GM19455 (cell line): ENCODE measurements around the gene FOXE3.

Source experiments
- ATAC-seq: cut with Tn5 transposase; IDR thresholded peaks from one replicate; pipeline ENCODE4 v1.9.1; 2021; ENCODE audit not compliant: unreplicated experiment

FOXE3 gene

DNA sequence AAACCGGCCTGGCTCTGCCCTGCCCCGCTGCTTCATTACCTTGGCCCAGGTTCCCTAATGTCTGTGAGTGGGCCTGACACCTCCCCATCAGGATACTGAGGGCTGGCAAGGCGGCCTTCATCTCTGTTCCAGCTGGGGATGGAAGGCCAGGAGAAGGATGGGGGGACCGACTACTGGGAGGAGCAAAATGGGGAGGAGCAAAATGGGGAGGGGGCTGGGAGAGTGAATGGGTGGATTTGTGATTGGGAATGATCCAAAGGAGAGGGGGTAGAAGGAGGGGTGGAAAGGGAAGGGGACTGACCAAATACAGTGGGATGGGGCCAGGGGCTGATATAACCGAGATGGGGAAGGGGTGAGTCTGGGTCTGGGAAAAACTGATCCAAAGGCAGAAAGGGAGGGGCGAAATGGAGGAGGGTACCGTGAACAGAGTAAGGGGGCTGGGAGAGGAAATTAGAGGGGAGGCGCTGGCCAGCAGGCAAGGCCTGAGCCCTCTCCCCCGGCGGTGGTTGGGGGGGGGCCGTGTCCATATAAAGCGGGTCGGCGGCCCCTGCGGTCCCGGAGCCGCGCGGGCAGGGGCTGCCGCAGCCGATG is at the start of gene FOXE3:
Gene FOXE3, plus strand, starts transcription at position 558 of the 591 bp plus-strand sequence. Its CDS starts 31 bp downstream, at position 589.
- no peak for ATAC-seq

DNA sequence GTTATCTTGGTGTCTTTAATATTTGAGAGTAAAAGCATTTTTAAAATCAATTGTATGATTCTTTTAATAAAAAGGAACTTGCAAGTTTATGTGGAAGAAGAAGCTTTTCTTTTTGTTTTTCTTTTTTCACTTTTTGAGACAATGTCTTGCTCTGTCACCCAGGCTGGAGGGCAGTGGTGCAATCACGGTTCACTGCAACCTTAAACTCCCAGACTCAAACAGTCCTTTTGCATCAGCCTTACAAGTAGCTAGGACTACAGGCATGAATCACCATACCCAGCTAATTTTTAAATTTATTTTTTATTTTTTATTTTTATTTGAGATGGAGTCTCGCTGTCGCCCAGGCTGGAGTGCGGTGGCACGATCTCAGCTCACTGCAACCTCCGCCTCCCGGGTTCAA is 48.4 kb upstream of the FOXE3 start:
- ATAC-seq: no peak

DNA sequence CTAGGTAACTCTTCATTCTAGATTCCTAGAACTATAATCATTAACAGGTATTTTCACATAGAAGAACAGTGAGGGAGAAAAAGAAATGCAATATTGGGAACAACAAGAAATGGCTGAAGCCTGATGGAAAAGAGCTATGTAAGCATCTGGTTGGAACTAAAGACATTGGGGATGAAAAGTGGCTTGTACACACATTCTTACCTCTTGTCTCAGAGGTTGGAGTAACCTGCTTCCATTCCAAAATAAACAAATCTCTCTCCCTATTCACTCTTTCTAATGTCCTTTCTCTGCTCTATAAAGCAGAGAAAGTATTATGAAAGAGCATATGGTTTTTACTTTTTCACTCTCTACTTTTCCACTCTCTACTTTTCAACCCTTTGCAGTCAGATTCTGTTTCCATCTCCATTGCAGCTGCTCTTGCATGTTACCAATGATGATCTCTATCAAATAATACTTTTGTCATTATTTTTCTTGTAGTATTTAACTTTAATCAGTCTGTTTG is 45.0 kb upstream of the FOXE3 start:
- ATAC-seq: no peak

DNA sequence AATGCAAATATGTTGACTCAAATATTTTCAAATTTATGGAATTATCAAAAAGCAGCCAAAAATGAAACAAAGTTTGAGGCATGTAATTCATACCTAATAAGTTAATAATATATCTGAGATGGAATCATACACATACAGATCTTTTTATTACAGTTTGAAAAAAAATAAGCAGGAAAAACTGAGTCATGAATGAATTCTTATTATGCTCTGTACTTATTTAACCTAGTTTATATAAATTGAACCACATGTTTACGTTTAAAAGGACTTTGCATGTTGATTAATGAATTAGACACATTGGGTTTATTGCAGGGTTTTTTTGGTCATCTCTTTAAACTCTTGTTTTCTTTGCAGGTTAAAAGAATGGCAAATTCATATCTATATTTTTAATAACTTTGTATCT is 41.6 kb upstream of the FOXE3 start:
- no peak for ATAC-seq

DNA sequence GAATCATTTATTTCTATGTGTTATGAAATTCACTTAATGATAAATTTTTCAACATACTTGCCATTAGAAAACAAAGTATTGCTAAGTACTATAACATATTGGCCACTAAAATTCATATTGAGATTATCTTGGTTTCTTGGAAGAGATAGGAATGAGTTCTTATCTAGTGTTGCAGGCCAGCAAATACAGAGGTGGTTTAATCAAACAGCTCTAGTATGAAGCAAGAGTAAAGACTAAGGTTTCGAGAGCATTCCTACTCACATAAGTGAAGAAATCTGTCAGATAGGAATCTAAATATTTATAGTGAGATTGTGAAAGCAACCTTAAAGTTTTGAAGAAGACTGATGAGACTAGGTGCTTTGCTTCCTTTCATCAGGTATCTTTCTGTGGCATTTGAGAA is 37.9 kb upstream of the FOXE3 start:
- no peak for ATAC-seq

DNA sequence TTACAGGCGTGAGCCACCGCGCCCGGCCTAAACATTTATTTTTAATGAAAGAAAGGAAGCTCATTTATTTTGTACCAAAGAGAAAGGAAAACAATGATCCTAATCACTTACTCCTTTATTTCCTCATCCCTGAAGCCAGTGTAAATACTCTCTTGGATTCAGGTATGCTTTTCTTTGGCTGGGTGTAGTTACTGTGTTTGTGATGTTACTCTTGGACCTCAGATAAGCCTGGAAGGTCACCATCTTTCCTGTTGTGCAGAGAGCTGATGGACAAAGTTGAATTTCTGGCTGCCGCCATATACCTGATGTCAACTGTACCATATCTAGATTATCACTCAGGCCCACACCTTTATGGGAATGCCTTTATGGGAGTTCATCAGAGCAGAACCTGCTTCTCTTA is 35.4 kb upstream of the FOXE3 start:
- no peak for ATAC-seq

DNA sequence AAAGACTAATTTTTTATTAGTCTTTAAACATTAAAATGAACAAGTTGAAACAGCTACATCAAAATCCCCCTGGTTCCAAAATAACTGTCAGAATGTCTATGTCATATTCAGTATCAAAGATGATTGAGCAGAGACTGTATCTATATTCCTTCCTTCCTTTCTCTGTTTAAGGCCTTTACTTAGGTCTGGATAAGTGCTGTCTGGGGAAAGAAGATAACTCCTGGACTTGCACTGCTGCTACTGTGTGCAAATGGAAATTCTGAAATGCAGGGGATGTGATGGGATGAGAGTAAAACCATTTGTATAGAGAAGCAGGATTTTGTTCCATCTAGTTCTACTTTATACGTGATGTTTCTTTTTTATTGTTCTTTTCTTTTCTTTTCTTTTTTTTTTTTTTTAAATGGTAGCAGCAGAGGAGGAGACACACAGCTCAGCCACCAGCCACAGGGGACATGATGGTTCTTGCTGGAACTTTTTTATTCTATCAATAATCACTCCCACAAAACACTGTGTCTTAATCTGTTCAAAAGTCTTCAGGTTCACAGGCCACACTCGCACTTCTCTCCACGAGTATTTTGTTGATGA is 33.6 kb upstream of the FOXE3 start:
- no peak for ATAC-seq

DNA sequence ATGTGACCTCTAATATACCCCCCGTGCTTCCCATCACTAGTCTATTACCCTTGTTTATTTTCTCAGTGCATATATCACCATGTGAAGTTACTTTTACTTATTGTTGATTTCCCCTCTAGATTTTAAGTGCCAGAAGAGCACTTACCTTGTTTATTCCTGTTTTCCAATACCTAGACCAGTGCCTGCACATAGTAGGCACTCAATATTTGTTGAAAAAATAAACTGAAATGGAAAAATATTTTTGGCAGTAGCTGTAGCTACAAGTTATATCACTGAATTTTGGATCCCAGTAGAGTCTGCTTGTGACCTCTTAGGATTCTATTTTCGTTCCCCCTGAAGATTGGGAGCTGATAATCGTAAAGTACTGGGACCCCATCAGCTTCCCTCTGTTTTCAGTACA is 32.0 kb upstream of the FOXE3 start:
- ATAC-seq: no peak

DNA sequence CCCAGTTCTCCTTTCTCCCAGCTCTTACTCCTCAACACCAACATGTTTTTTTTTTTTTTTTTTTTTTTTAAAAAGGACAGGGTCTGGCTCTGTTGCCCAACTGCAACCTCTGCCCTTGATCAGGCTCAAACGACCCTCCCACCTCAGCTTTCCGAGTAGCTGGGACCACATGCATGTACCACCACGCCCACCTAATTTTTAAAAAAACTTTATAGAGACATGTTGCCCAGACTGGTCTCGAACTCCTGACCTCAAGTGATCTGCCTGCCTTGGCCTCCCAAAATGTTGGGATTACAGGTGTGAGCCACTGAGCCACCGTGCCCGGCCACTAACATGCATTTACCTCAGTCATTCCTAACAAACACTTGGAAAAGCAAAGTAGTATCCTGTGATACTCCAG is 31.1 kb upstream of the FOXE3 start:
- no peak for ATAC-seq

DNA sequence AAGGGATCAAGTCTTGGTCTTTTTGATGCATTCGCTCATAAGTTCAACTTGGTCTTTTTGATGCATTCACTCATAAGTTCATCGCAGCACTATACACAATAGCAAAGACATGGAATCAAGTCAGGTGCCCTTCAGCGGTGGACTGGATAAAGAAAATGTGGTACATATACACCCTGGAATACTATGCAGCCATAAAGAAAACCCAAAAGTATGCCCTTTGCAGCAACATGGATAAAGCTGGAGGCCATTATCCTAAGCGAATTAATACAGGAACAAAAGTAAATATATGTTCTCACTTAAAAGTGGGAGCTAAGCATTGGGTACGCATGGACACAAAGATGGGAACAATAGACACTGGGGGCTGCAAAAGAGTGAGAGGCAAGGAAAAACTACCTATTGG is 29.8 kb upstream of the FOXE3 start:
- no peak for ATAC-seq

DNA sequence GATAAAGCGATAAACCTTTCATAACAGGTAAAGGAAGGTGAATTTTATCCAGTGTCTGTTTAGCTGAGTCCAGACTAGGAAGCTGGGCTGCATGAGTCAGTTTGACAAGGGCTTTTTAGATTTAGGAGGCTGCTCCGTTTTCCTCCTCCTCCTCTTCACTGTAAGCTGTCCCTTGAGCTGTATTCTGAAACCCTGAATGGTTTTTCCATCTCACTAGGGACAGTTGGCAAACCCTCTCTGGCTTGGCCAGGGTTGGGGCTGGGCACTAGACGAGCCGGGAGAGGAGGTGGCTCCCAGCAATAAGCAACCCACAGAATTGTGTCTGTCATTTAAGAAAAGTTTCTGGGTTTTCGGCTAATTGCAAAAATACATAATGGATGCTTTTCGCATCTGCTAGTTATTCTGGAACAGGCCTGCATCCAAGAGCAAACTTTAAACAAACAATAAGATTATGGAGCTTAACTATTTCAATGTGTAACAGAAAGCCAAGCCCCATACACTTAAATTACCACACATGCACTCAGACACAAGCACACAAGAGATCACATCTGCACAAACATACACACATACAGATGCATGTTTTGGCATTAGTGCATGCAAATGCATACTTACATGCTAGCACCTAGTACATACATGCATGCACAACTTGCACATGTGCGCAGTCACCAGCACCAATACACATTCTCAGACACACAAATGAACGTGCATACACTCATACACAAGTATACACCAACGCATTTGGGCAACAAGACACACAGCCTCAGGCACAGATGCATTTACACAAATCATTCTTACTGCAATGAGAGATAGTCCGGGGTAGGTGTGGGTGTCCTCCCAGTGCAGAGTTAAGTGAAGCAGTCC is 27.8 kb upstream of the FOXE3 start:
- no peak for ATAC-seq

DNA sequence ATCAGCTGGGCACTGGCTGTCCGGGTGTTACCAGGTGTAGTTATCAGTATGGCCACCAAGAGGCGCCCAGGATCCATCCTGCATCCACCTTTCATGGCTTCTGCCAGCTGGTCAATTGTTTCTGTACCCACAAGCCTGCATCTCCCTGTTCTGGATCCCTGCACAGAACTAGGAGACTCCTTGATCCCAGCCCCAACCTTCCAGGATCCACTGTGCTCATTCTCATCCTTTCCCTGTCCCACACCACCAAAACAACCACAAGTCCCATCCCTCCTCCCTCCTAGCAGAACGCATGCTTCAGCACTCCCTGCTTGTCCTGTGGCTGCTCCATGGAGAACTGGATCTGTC is 27.2 kb upstream of the FOXE3 start:
- no peak for ATAC-seq

DNA sequence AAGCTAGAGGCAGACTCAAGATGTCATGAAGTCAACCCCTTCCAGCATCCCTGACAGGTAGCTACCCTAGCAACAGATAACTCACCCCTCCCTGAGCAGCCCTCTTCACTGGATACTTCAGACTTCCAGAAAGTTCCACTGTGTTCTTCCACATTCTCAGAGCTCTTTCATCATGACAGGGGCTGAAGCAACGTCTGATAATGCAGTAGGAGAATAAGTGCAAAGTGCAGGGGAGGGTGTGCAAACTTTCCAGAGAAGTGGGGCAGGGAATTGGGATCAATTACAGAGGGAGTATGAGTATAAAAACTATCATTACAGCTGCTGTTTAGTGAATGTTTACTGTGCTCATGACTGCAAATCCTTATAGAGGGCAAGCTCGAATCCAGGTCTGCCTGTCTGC is 26.4 kb upstream of the FOXE3 start:
- ATAC-seq: no peak

DNA sequence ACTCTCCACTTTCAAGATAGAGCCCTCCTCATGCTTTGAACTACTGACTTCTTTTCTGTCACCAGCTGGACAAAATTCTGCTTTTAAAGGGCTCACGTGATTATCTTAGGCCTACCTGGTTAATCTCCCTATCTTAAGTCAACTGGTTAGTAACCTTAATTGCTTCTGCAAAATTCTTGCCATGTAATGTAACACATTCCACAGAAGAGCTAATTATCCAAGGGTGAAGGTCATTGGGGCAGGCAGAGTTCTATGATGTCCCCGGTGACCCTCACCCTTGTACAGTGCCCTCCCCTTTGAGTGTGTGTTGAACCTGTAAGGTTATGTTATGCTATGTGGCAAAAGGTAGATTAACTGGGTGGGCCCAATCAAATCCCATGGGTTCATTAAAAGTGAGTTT is 25.2 kb upstream of the FOXE3 start:
- no peak for ATAC-seq

DNA sequence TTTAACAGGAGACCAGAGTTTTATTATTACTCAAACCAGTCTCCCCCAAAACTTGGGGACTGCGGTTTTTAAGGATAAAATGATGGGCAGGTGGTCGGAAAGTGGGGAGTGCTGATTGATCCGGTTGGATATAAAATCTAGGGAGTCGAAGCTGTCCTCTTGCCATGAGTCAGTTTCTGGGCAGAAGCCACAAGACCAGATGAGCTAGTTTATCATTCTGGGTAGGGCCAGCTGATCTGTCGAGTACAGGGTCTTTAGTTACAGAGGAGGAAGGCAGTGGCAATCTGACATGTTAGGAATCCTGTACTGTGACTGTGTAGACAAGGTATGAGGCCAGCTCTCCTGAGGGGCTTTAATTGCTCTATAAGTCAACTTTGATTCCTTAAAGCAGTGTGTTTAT is 22.9 kb upstream of the FOXE3 start:
- no peak for ATAC-seq

DNA sequence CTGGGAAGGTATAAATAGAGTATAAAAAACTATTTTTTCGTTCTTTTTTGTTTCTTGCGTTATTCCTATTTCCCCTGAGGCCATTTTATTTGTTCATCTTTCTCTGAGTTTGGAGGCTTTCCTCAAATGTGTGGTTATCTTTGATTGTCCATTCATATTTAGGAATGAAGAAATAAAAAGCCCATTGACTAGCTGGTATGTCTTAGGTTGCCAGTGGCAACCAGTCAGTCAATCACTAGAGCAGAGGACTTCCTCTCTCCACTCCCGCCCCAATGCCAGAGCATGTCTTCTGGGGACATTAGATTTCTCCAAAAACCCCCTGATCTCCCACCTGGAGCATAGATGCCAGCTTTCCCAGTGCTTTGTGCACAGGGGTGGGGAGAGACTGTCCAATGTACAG is 20.7 kb upstream of the FOXE3 start:
- ATAC-seq: no peak

DNA sequence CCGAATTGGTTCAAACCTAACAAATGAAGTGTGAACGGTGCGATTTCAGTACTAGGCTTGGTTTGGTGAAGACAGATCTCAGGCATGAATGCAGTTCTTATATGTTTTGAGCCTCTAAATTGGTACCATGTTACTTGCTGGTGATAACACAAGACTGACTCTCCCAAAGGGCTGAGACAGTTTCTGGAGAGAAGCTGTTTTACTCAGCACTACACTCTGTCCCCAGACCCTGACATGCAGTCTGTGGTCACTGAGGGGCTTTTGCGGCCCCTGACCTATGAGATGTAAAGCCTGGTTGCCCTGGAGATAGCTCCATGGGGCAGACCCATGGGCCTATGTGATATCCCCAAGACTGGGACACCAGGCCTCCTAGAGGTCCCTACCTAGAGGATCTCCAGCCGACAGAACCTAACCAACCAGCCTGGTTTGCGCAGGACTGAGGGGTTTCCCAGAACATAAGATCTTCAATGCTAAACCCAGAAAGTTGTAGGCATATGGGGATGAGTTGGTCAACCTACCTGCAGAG is 19.4 kb upstream of the FOXE3 start:
- ATAC-seq: no peak

DNA sequence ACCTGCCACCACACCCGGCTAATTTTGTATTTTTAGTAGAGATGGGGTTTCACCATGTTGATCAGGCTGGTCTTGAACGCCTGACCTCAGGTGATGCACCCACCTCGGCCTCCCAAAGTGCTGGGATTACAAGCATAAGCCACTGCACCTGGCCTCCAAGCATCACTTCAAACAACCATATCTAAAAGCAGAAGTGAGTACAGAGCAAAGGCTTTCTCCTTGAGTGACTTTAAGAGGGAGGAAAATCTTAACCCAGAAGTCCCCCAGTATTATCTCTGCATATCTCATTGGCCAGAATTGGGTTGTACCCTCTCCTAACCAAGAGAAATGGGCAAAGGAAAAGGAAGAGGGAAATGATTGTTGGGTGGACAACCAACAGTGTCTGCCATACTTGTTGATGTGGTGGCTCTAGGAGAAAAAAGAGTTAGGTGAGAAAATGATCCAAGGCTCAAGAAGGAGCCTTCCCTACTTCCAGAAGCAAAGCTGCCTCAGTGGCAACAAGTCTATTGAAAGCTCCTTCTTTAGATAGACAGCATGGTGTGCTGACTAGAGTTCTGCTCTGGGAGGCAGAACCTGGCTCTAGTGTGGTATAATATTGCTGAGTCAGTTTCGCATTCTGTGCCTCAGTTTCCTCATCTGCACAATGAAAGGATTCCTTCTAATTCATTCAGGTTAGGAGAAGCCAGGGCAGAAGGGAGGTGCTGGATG is 16.8 kb upstream of the FOXE3 start:
- no peak for ATAC-seq

DNA sequence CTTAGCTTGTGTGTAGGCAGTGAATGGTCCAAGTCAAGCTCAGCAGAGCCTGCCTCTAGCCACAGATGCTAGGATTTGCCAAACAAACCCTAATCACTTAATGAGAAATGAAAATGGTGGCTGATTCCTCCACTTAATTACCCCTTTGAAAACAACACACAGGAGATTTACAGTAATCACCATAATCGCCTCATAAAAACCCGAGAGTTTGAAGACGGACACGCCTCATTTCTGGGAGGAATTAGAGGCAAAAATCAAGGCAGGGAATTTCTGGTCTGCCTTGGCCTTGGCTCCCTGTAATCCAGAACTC is 16.3 kb upstream of the FOXE3 start:
- ATAC-seq: no peak

DNA sequence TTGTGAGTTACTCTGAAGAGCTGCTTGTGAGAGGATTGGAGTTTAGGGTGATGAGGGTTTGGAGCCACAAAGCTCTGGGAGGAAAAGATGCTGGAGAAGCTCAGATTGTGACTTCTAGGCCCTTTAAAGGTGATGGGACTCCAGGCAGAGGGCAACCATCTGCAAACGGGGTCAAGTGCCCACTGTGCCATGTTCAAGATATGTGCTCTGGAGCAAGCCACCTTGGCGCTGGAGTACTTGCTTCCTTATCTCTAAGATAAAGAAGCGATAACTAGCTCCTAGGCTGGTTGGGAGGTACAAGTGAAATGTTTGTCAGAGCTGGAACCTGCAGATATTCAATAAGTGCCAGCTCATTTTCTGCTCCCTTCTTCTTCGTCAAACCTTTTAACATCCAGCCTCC is 14.3 kb upstream of the FOXE3 start:
- no peak for ATAC-seq

DNA sequence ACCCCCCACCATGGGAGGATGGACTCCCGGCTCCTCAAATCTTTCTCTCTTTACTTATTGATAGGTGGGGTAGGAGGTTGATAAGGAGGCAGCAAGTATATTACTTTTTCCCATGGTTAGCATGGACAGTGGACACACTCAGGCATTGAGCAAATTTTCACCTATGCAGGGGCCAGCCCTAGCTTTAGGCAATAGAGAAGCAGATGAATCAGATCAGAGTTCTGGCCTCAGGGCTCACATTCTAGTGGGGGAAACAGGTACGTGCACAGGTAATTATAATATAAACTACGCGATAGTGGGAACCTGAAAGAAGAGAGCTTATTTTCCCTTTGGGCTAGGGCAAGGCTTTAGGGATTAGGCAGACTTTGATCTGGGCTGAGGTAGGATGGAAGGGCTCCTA is 13.5 kb upstream of the FOXE3 start:
- ATAC-seq: no peak
